Prostate gland (tissue), 2 donors: ENCODE measurements around the gene PLEKHA7.

ENCODE experiments used
- POLR2A ChIP-seq: fragments of 450-650 bp; IDR thresholded peaks from one replicate; pipeline ENCODE4 v1.6.1; 2016; ENCODE audit warnings: antibody characterized with exemption, mild to moderate bottlenecking
- TF ChIP-seq, protein P1 (sequence below), 4 experiments: fragments of 200-600 bp in 2 of 4; fragments of 450-650 bp in 2 of 4; sonication (generic) in 2 of 4; IDR thresholded peaks; 1 replicate in 3 of 4; 2 replicates in 1 of 4; pipeline ENCODE4 v1.5.1; 2016 to 2019; ENCODE audit warnings: antibody characterized with exemption in 4 of 4, mild to moderate bottlenecking in 2 of 4, moderate library complexity in 2 of 4

DNA sequence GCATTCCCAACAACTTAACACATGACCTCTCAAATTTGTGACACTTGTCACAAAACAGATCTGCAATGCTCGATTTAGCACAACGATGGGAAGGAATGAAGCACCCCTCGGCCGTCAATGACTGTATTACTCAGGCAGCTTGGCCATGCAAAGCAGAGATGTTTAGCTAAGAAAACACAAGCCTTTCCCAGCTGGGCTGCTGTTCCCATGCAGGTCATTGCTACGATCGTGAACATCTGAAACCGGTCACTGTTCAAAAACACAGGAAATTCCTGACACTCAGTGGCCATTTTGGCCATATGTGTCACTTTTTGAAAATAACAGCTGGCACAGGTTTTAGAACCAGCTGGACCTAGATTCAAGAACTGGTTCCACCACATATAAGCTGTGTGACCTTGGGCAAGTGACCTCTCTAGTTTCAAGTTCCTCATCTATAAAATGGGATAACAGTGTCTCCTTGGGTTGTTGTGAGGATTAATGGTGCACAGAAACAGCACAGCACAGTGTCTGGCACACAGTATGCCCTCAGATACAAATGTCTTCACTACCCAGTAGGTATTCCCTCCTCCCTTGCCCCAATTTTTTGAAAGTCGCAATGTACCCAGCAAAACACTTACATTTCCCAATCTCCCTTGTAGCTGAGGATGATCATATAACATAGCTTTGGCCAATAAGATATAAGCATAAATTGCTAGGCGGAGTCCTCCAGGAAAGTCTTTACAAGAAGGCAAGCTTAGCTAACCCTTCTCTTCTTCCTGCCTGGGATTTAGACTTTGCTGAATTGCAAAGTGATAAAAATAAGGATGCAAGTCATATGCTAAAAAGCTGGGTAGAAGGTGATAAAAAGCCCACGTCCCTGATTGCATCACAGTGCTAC, 182.7 kb downstream of the PLEKHA7 start:
- TF ChIP-seq, protein P1, sequence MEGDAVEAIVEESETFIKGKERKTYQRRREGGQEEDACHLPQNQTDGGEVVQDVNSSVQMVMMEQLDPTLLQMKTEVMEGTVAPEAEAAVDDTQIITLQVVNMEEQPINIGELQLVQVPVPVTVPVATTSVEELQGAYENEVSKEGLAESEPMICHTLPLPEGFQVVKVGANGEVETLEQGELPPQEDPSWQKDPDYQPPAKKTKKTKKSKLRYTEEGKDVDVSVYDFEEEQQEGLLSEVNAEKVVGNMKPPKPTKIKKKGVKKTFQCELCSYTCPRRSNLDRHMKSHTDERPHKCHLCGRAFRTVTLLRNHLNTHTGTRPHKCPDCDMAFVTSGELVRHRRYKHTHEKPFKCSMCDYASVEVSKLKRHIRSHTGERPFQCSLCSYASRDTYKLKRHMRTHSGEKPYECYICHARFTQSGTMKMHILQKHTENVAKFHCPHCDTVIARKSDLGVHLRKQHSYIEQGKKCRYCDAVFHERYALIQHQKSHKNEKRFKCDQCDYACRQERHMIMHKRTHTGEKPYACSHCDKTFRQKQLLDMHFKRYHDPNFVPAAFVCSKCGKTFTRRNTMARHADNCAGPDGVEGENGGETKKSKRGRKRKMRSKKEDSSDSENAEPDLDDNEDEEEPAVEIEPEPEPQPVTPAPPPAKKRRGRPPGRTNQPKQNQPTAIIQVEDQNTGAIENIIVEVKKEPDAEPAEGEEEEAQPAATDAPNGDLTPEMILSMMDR (IDR thresholded peaks at IDR 0.05), result no peak
- TF ChIP-seq POLR2A, result no peak
